PFSK-1 (cell line): ENCODE measurements around the gene MTCL3.

Source experiments
- FOXP2 ChIP-seq: optimal IDR thresholded peaks from 2 replicates; pipeline ENCODE3; 2011; ENCODE audit warnings: borderline replicate concordance, control low read depth, inconsistent platforms; ENCODE audit not compliant: insufficient read depth; ENCODE audit errors: extremely low read length, extremely low read depth
- POLR2AphosphoS5 ChIP-seq: IDR thresholded peaks from 2 replicates; pipeline ENCODE4 v1.6.1; 2012; ENCODE audit warnings: low read depth, mild to moderate bottlenecking, control low read depth, low read length, moderate library complexity
- SIN3A ChIP-seq: IDR thresholded peaks from 2 replicates; pipeline ENCODE4 v1.6.1; 2012; ENCODE audit warnings: mild to moderate bottlenecking, low read length, moderate library complexity, borderline replicate concordance; ENCODE audit not compliant: insufficient read depth
- TAF1 ChIP-seq: IDR thresholded peaks from 2 replicates; pipeline ENCODE4 v1.6.1; 2012; ENCODE audit warnings: low read length, control low read depth, borderline replicate concordance; ENCODE audit not compliant: insufficient read depth
- TF ChIP-seq, protein P1 (sequence below), 2 experiments: IDR thresholded peaks; 2 replicates each; pipeline versions ENCODE4 v1.6.1 to v1.8.0; 2011 to 2012; ENCODE audit warnings: low read depth in 2 of 2, low read length in 2 of 2, control low read depth in 1 of 2, inconsistent platforms in 1 of 2, mild to moderate bottlenecking in 1 of 2, moderate library complexity in 1 of 2; ENCODE audit not compliant: insufficient read depth in 1 of 2

Gene MTCL3

GRCh38 chr6:127466416-127466815 is 52.7 kb downstream of the MTCL3 start:
- TF ChIP-seq TAF1 (no peak), SIN3A (no peak), FOXP2 (no peak), POLR2AphosphoS5 (no peak)
- TF ChIP-seq, protein P1, sequence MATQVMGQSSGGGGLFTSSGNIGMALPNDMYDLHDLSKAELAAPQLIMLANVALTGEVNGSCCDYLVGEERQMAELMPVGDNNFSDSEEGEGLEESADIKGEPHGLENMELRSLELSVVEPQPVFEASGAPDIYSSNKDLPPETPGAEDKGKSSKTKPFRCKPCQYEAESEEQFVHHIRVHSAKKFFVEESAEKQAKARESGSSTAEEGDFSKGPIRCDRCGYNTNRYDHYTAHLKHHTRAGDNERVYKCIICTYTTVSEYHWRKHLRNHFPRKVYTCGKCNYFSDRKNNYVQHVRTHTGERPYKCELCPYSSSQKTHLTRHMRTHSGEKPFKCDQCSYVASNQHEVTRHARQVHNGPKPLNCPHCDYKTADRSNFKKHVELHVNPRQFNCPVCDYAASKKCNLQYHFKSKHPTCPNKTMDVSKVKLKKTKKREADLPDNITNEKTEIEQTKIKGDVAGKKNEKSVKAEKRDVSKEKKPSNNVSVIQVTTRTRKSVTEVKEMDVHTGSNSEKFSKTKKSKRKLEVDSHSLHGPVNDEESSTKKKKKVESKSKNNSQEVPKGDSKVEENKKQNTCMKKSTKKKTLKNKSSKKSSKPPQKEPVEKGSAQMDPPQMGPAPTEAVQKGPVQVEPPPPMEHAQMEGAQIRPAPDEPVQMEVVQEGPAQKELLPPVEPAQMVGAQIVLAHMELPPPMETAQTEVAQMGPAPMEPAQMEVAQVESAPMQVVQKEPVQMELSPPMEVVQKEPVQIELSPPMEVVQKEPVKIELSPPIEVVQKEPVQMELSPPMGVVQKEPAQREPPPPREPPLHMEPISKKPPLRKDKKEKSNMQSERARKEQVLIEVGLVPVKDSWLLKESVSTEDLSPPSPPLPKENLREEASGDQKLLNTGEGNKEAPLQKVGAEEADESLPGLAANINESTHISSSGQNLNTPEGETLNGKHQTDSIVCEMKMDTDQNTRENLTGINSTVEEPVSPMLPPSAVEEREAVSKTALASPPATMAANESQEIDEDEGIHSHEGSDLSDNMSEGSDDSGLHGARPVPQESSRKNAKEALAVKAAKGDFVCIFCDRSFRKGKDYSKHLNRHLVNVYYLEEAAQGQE (IDR thresholded peaks at IDR 0.05; ENCODE audit: insufficient read depth in 1 of 2, low read depth in 2 of 2, low read length in 2 of 2): no peak

GRCh38 chr6:127464881-127465459 is 54.2 kb downstream of the MTCL3 start:
- TF ChIP-seq SIN3A (no peak), TAF1 (no peak), POLR2AphosphoS5 (no peak), FOXP2 (no peak)
- TF ChIP-seq, protein P1 (IDR thresholded peaks at IDR 0.05; ENCODE audit: insufficient read depth in 1 of 2, low read depth in 2 of 2, low read length in 2 of 2): no peak

- TF ChIP-seq SIN3A: no peak
- TF ChIP-seq FOXP2: no peak
- no peak for TF ChIP-seq TAF1
- TF ChIP-seq, protein P1 (IDR thresholded peaks at IDR 0.05; ENCODE audit: insufficient read depth in 1 of 2, low read depth in 2 of 2, low read length in 2 of 2): no peak
- no peak for TF ChIP-seq POLR2AphosphoS5
These were observed 54.8 kb downstream of the MTCL3 start for GRCh38 chr6:127464161-127464880.

GRCh38 chr6:127463056-127463455 is 56.1 kb downstream of the MTCL3 start:
- TF ChIP-seq SIN3A (no peak), FOXP2 (no peak), TAF1 (no peak), POLR2AphosphoS5 (no peak)
- TF ChIP-seq, protein P1 (IDR thresholded peaks at IDR 0.05; ENCODE audit: insufficient read depth in 1 of 2, low read depth in 2 of 2, low read length in 2 of 2): no peak
